ENCODE measurements around the gene SLC7A10. TPM values are rescaled to one million over a fixed set of nuclear protein-coding genes. Genes with fewer than 3 reads are reported as not detected.

SLC7A10 gene
- total RNA-seq, 3 donors from 2014 or later (not counting 1 experiment from before 2014, with no cell fraction given): not detected

GRCh38 chr19:33273065-33273736, 47.6 kb upstream of the SLC7A10 start:
- Mint-ChIP-seq H3K27me3 (ENCODE audit: low read depth in 2 of 2) (no peaks in the 10 kb centered on the region), H3K4me3 (no peak overlapping the region), H3K36me3 (no peaks in the 10 kb centered on the region), H3K27ac (peak overlapping the region in 1 of 2 donors; percentile 47), H3K9me3 (no peaks in the 10 kb centered on the region), H3K4me1 (peaks cover 7 to 14% of the 10 kb centered on the region in 2 donors)
- no peak for DNase-seq
- Histone ChIP-seq H3K27ac (ENCODE audit: low read length) (no peak overlapping the region), H3K27me3 (ENCODE audit: control insufficient read depth, insufficient read depth, low read length) (no peaks in the 10 kb centered on the region), H3K9me3 (ENCODE audit: control insufficient read depth, insufficient read depth, low read length) (no peaks in the 10 kb centered on the region), H3K36me3 (ENCODE audit: control insufficient read depth, insufficient read depth, low read length) (no peaks in the 10 kb centered on the region), H3K4me1 (ENCODE audit: control insufficient read depth, insufficient read depth, low read length) (peaks cover 28% of the 10 kb centered on the region), H3K4me3 (ENCODE audit: low read length) (no peak overlapping the region)
- ATAC-seq: no peak
- TF ChIP-seq, protein P1, sequence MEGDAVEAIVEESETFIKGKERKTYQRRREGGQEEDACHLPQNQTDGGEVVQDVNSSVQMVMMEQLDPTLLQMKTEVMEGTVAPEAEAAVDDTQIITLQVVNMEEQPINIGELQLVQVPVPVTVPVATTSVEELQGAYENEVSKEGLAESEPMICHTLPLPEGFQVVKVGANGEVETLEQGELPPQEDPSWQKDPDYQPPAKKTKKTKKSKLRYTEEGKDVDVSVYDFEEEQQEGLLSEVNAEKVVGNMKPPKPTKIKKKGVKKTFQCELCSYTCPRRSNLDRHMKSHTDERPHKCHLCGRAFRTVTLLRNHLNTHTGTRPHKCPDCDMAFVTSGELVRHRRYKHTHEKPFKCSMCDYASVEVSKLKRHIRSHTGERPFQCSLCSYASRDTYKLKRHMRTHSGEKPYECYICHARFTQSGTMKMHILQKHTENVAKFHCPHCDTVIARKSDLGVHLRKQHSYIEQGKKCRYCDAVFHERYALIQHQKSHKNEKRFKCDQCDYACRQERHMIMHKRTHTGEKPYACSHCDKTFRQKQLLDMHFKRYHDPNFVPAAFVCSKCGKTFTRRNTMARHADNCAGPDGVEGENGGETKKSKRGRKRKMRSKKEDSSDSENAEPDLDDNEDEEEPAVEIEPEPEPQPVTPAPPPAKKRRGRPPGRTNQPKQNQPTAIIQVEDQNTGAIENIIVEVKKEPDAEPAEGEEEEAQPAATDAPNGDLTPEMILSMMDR (IDR thresholded peaks at IDR 0.05): no peak
- WGBS (ENCODE audit: insufficient coverage): 88% methylated on average over 26 of the region's 26 CpGs
- intact Hi-C loops (cut with micrococcal nuclease): no loop called here

- peaks cover 35% of the 10 kb centered on the region for H3K4me1 ChIP-seq (ENCODE audit: control insufficient read depth, insufficient read depth, low read length)
- ATAC-seq (no peak), DNase-seq (no peak)
- Mint-ChIP-seq H3K27me3 (ENCODE audit: low read depth in 2 of 2) (no peaks in the 10 kb centered on the region), H3K4me1 (peaks cover 7 to 14% of the 10 kb centered on the region in 2 donors), H3K4me3 (no peak overlapping the region), H3K36me3 (no peaks in the 10 kb centered on the region), H3K27ac (peak overlapping the region in 1 of 2 donors; percentile 51), H3K9me3 (no peaks in the 10 kb centered on the region)
- WGBS (ENCODE audit: insufficient coverage): 91% methylated on average over 12 of the region's 12 CpGs
- H3K27me3 ChIP-seq (ENCODE audit: control insufficient read depth, insufficient read depth, low read length): no peaks in the 10 kb centered on the region
- no peak overlapping the region for H3K4me3 ChIP-seq (ENCODE audit: low read length)
- TF ChIP-seq, protein P1 (IDR thresholded peaks at IDR 0.05): no peak
- H3K27ac ChIP-seq (ENCODE audit: low read length): no peak overlapping the region
- no peaks in the 10 kb centered on the region for H3K36me3 ChIP-seq (ENCODE audit: control insufficient read depth, insufficient read depth, low read length)
- no peaks in the 10 kb centered on the region for H3K9me3 ChIP-seq (ENCODE audit: control insufficient read depth, insufficient read depth, low read length)
- intact Hi-C loops (cut with micrococcal nuclease): no loop called here
These were observed 45.8 kb upstream of the SLC7A10 start for GRCh38 chr19:33271246-33272021.

DNA sequence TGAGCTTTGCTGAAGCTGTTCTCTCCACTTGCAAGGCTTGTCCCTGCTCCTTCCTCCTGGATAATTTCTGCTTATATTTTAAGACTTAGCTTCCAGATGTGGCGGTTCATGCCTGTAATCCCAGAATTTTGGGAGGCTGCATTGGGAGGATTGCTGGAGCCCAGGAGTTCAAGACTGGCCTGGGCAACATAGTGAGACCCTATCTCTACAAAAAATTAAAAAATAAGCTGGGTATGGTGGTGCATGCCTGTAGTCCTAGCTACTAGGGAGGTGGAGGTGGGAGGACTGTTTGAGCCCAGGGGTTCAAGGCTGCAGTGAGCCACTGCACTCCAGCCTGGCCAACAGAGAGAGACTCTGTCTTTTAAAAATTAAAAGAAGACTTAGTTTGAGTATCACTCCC, 45.1 kb upstream of the SLC7A10 start:
- Histone ChIP-seq H3K27ac (ENCODE audit: low read length) (no peak overlapping the region), H3K4me3 (ENCODE audit: low read length) (no peak overlapping the region), H3K36me3 (ENCODE audit: control insufficient read depth, insufficient read depth, low read length) (no peaks in the 10 kb centered on the region), H3K4me1 (ENCODE audit: control insufficient read depth, insufficient read depth, low read length) (peaks cover 35% of the 10 kb centered on the region), H3K9me3 (ENCODE audit: control insufficient read depth, insufficient read depth, low read length) (no peaks in the 10 kb centered on the region), H3K27me3 (ENCODE audit: control insufficient read depth, insufficient read depth, low read length) (no peaks in the 10 kb centered on the region)
- DNase-seq: no peak
- Mint-ChIP-seq H3K4me3 (no peak overlapping the region), H3K4me1 (peaks cover 7 to 14% of the 10 kb centered on the region in 2 donors), H3K27ac (no peak overlapping the region), H3K9me3 (no peaks in the 10 kb centered on the region), H3K36me3 (no peaks in the 10 kb centered on the region), H3K27me3 (ENCODE audit: low read depth in 2 of 2) (no peaks in the 10 kb centered on the region)
- intact Hi-C loops (cut with micrococcal nuclease): no loop called here
- ATAC-seq: no peak
- TF ChIP-seq, protein P1 (IDR thresholded peaks at IDR 0.05): no peak
- 85% methylated on average over 1 of the region's 1 CpG for WGBS (ENCODE audit: insufficient coverage)

All from natural killer cell (primary cell).